H1 (cell line): ENCODE measurements around the gene FBXW2.

Source experiments
- CREB1 ChIP-seq: IDR thresholded peaks from 2 replicates; pipeline ENCODE4 v1.6.1; 2012; ENCODE audit warnings: inconsistent platforms
- CTCF ChIP-seq, 3 experiments: IDR thresholded peaks; 1 replicate in 2 of 3; 2 replicates in 1 of 3; pipeline versions ENCODE4 v1.5.1 to v1.6.1; 2011; ENCODE audit warnings: low read length in 3 of 3, mild to moderate bottlenecking in 3 of 3, inconsistent platforms in 2 of 3, low read depth in 1 of 3, moderate library complexity in 1 of 3; ENCODE audit not compliant: insufficient read depth in 1 of 3; ENCODE audit errors: control extremely low read depth in 1 of 3
- E2F6 ChIP-seq: IDR thresholded peaks from 2 replicates; pipeline ENCODE4 v1.6.1; 2012; ENCODE audit warnings: inconsistent platforms
- MAFK ChIP-seq: IDR thresholded peaks from 2 replicates; pipeline ENCODE4 v1.6.1; 2012; ENCODE audit warnings: low read depth, mild to moderate bottlenecking, improper control_type of control experiment, low read length
- NRF1 ChIP-seq: IDR thresholded peaks from 2 replicates; pipeline ENCODE4 v1.6.1; 2011; ENCODE audit warnings: mild to moderate bottlenecking, low read depth, low read length, improper control_type of control experiment
- POLR2A ChIP-seq, 2 experiments: IDR thresholded peaks; 1 replicate in 1 of 2; 2 replicates in 1 of 2; pipeline ENCODE4 v1.6.1; 2011; ENCODE audit warnings: low read depth in 2 of 2, low read length in 2 of 2, mild to moderate bottlenecking in 2 of 2; ENCODE audit errors: control extremely low read depth in 1 of 2
- TAF1 ChIP-seq: IDR thresholded peaks from 2 replicates; pipeline ENCODE4 v1.6.1; 2011; ENCODE audit warnings: mild to moderate bottlenecking, low read depth, low read length

GRCh38 chr9:120745278-120745677 lies 47.9 kb downstream of the FBXW2 start:
- no peak for TF ChIP-seq POLR2A (IDR thresholded peaks at IDR 0.05; ENCODE audit: control extremely low read depth in 1 of 2, low read depth in 2 of 2, low read length in 2 of 2)
- no peak for TF ChIP-seq TAF1
- no peak for TF ChIP-seq CTCF (IDR thresholded peaks at IDR 0.05; ENCODE audit: control extremely low read depth in 1 of 3, insufficient read depth in 1 of 3, low read depth in 1 of 3, low read length in 3 of 3)
- no peak for TF ChIP-seq E2F6
- no peak for TF ChIP-seq CREB1
- no peak for TF ChIP-seq NRF1
- TF ChIP-seq MAFK = no peak
